GM12878 (cell line): Measurements from ENCODE around the gene CSF3.

Experiments used
- CBX3 ChIP-seq: fragments of 200-600 bp; sonication (generic); IDR thresholded peaks from 2 replicates; pipeline ENCODE4 v1.6.1; 2016; ENCODE audit warnings: low read depth, borderline replicate concordance
- CHD2 ChIP-seq: IDR thresholded peaks from 2 replicates; pipeline ENCODE4 v1.6.1; 2011; ENCODE audit warnings: low read depth, low read length, improper control_type of control experiment, borderline replicate concordance
- CTCF ChIP-seq, 3 experiments: IDR thresholded peaks in 2 of 3; conservative IDR thresholded peaks in 1 of 3; 2 replicates each; pipeline ENCODE4 v1.5.1; 2011; ENCODE audit warnings: low read depth in 3 of 3, low read length in 3 of 3, mild to moderate bottlenecking in 3 of 3, control low read depth in 2 of 3, moderate library complexity in 2 of 3, inconsistent platforms in 1 of 3, mixed read lengths in 1 of 3; ENCODE audit not compliant: control insufficient read depth in 2 of 3, insufficient read depth in 1 of 3; ENCODE audit errors: extremely low read depth in 1 of 3
- FOXM1 ChIP-seq: IDR thresholded peaks from 2 replicates; pipeline ENCODE4 v1.6.1; 2012; ENCODE audit warnings: low read depth, mild to moderate bottlenecking, inconsistent platforms, low read length, moderate library complexity
- IRF3 ChIP-seq: fragments of 450-650 bp; IDR thresholded peaks from 2 replicates; pipeline ENCODE4 v1.6.1; 2014; ENCODE audit warnings: mild to moderate bottlenecking
- JUND ChIP-seq: IDR thresholded peaks from 2 replicates; pipeline ENCODE4 v1.6.1; 2012; ENCODE audit warnings: low read depth, mild to moderate bottlenecking, low read length, improper control_type of control experiment, moderate library complexity
- MAX ChIP-seq: IDR thresholded peaks from 2 replicates; pipeline ENCODE4 v1.6.1; 2012; ENCODE audit warnings: low read depth, low read length, improper control_type of control experiment
- PML ChIP-seq: IDR thresholded peaks from 2 replicates; pipeline ENCODE4 v1.6.1; 2012; ENCODE audit warnings: low read length, inconsistent platforms
- REST ChIP-seq: IDR thresholded peaks from 2 replicates; pipeline ENCODE4 v1.6.1; 2012; ENCODE audit warnings: mild to moderate bottlenecking, low read depth, low read length
- RUNX3 ChIP-seq: IDR thresholded peaks from 2 replicates; pipeline ENCODE4 v1.6.1; 2012; ENCODE audit warnings: low read length, inconsistent platforms
- SKIL ChIP-seq: fragments of 450-650 bp; IDR thresholded peaks from 2 replicates; pipeline ENCODE4 v1.6.1; 2017; ENCODE audit warnings: mild to moderate bottlenecking, low read depth, inconsistent platforms; ENCODE audit not compliant: poor library complexity, severe bottlenecking
- ZNF24 ChIP-seq: fragments of 450-650 bp; IDR thresholded peaks from 2 replicates; pipeline ENCODE4 v1.6.1; 2017; ENCODE audit warnings: antibody characterized with exemption, mild to moderate bottlenecking

- TF ChIP-seq ZNF24 (no peak), MAX (no peak), CTCF (IDR thresholded peaks at IDR 0.05 in 2 of 3, conservative IDR thresholded peaks at IDR 0.05 in 1 of 3; ENCODE audit: control insufficient read depth in 2 of 3, extremely low read depth in 1 of 3, insufficient read depth in 1 of 3, low read depth in 3 of 3, low read length in 3 of 3) (no peak), JUND (no peak), CHD2 (no peak), REST (no peak), PML (no peak), FOXM1 (no peak), IRF3 (no peak), SKIL (no peak), CBX3 (no peak), RUNX3 (no peak)
These were observed 19.1 kb upstream of the CSF3 start for GRCh38 chr17:39996162-39996561.
